Rectal smooth muscle tissue (tissue), 1 donor: ENCODE results near the gene KLF1.
A peak's percentile ranks its signal among the peaks of the same experiment; 100 is the strongest.
"Not testable (repeated sequence)": the region's sequence is repeated elsewhere in the genome, so short reads cannot be mapped to it uniquely, and the experiment has no call there.

Experiments
- H3K27ac ChIP-seq: one replicate; pipeline ENCODE4 v1.7.0; 2013; ENCODE audit warnings: low read depth, low read length, inconsistent platforms
- H3K27me3 ChIP-seq: one replicate; pipeline ENCODE4 v1.7.0; 2013; ENCODE audit warnings: low read length; ENCODE audit not compliant: control insufficient read depth, insufficient read depth
- H3K36me3 ChIP-seq: one replicate; pipeline ENCODE4 v1.7.0; 2013; ENCODE audit warnings: low read length; ENCODE audit not compliant: control insufficient read depth, insufficient read depth
- H3K4me1 ChIP-seq: one replicate; pipeline ENCODE4 v1.7.0; 2013; ENCODE audit warnings: low read length; ENCODE audit not compliant: control insufficient read depth, insufficient read depth
- H3K4me3 ChIP-seq: one replicate; pipeline ENCODE4 v1.7.0; 2013; ENCODE audit warnings: low read length
- H3K9ac ChIP-seq: one replicate; pipeline ENCODE4 v1.7.0; 2013; ENCODE audit warnings: low read length

Gene KLF1

GRCh38 chr19:12886969-12887747, at the start of gene KLF1:
Gene KLF1 (minus strand): TSS chr19:12887201. CDS start chr19:12887140, 61 bp downstream.
- Histone ChIP-seq H3K36me3 (no peaks in the 10 kb centered on the region), H3K27me3 (no peaks in the 10 kb centered on the region), H3K4me3 (peak within 1 kb of the TSS; percentile 45), H3K27ac (no peak within 1 kb of the TSS), H3K4me1 (peaks cover 11% of the 10 kb centered on the region), H3K9ac (no peak within 1 kb of the TSS)

GRCh38 chr19:12936582-12936981, 49.6 kb upstream of the KLF1 start:
- Histone ChIP-seq H3K36me3 (peaks cover 11% of the 10 kb centered on the region), H3K4me1 (peaks cover 23% of the 10 kb centered on the region), H3K27ac (no peak overlapping the region), H3K9ac (no peak overlapping the region), H3K27me3 (no peaks in the 10 kb centered on the region), H3K4me3 (no peak overlapping the region)

GRCh38 chr19:12935071-12935470, 48.1 kb upstream of the KLF1 start:
- Histone ChIP-seq H3K27me3 (no peaks in the 10 kb centered on the region), H3K27ac (no peak overlapping the region), H3K4me1 (peaks cover 18% of the 10 kb centered on the region), H3K36me3 (peaks cover 6% of the 10 kb centered on the region), H3K9ac (no peak overlapping the region), H3K4me3 (no peak overlapping the region)

- peaks cover 14% of the 10 kb centered on the region for H3K4me1 ChIP-seq
- H3K27me3 ChIP-seq: no peaks in the 10 kb centered on the region
- H3K36me3 ChIP-seq: peaks cover 17% of the 10 kb centered on the region
- peak within 1 kb of the TSS; percentile 47 for H3K9ac ChIP-seq
- peak within 1 kb of the TSS; percentile 72 for H3K27ac ChIP-seq
- H3K4me3 ChIP-seq: peak within 1 kb of the TSS; percentile 96
These were observed 46.5 kb upstream of the KLF1 start, which contains the start of gene FARSA for GRCh38 chr19:12933287-12934072. Gene FARSA (minus strand): TSS chr19:12933711. CDS start chr19:12933696, 15 bp downstream.

GRCh38 chr19:12932392-12933286, 45.6 kb upstream of the KLF1 start:
- no peak overlapping the region for H3K27ac ChIP-seq
- peaks cover 11% of the 10 kb centered on the region for H3K4me1 ChIP-seq
- peak overlapping the region; percentile 47 for H3K9ac ChIP-seq
- peaks cover 24% of the 10 kb centered on the region for H3K36me3 ChIP-seq
- H3K27me3 ChIP-seq: no peaks in the 10 kb centered on the region
- peak overlapping the region; percentile 96 for H3K4me3 ChIP-seq

GRCh38 chr19:12930002-12930645, 43.1 kb upstream of the KLF1 start:
- Histone ChIP-seq H3K4me1 (peaks cover 8% of the 10 kb centered on the region), H3K9ac (no peak overlapping the region), H3K36me3 (peaks cover 34% of the 10 kb centered on the region), H3K27me3 (no peaks in the 10 kb centered on the region), H3K27ac (no peak overlapping the region), H3K4me3 (no peak overlapping the region)

- Histone ChIP-seq H3K4me1 (no peaks in the 10 kb centered on the region), H3K4me3 (no peak overlapping the region), H3K27ac (no peak overlapping the region), H3K36me3 (peaks cover 53% of the 10 kb centered on the region), H3K9ac (no peak overlapping the region), H3K27me3 (no peaks in the 10 kb centered on the region)
These were observed 37.8 kb upstream of the KLF1 start for GRCh38 chr19:12924621-12925310.

- H3K36me3 ChIP-seq: peaks cover 38% of the 10 kb centered on the region
- no peak overlapping the region for H3K4me3 ChIP-seq
- H3K27ac ChIP-seq: no peak overlapping the region
These were observed 36.0 kb upstream of the KLF1 start for GRCh38 chr19:12922959-12923358.

GRCh38 chr19:12921047-12921446, 34.0 kb upstream of the KLF1 start:
- H3K27me3 ChIP-seq: no peaks in the 10 kb centered on the region
- no peak overlapping the region for H3K27ac ChIP-seq
- no peak overlapping the region for H3K4me3 ChIP-seq
- peaks cover 26% of the 10 kb centered on the region for H3K36me3 ChIP-seq
- H3K9ac ChIP-seq: no peak overlapping the region
- no peaks in the 10 kb centered on the region for H3K4me1 ChIP-seq

More at GRCh38 chr19:12922959-12923358, 36.0 kb upstream of the KLF1 start:
- H3K4me1 ChIP-seq: no peaks in the 10 kb centered on the region
- no peaks in the 10 kb centered on the region for H3K27me3 ChIP-seq
- H3K9ac ChIP-seq: no peak overlapping the region

GRCh38 chr19:12918253-12918652, 31.3 kb upstream of the KLF1 start:
- H3K27me3 ChIP-seq: no peaks in the 10 kb centered on the region
- H3K27ac ChIP-seq: no peak overlapping the region
- peaks cover 10% of the 10 kb centered on the region for H3K36me3 ChIP-seq
- H3K4me1 ChIP-seq: peaks cover 11% of the 10 kb centered on the region
- H3K4me3 ChIP-seq: no peak overlapping the region
- H3K9ac ChIP-seq: no peak overlapping the region

- not testable (repeated sequence) for H3K4me3 ChIP-seq, H3K27me3 ChIP-seq, H3K36me3 ChIP-seq, H3K9ac ChIP-seq, H3K27ac ChIP-seq
- H3K4me1 ChIP-seq: peaks cover 19% of the 10 kb centered on the region
These were observed 28.9 kb upstream of the KLF1 start for GRCh38 chr19:12915860-12916259.
